HCT116 (cell line): Measurements from ENCODE around the gene CASK. TPM values are rescaled to one million over a fixed set of nuclear protein-coding genes. Genes with fewer than 3 reads are reported as not detected.

Source experiments
- ATAC-seq: fragments of 200-7000 bp; cut with Tn5 transposase; 2 replicates; pipeline ENCODE4 v1.9.1; 2020; ENCODE audit warnings: mild to moderate bottlenecking, moderate library complexity
- BruUV-seq: library from RNA; stranded (reverse); fragments of 400-500 nt; replicated peaks from 2 replicates; lab custom pipeline; 2021; lab: Mats Ljungman, UMichigan
- CTCF ChIA-PET: fragments of 300-600 bp; sonication (Branson Sonifier 250); formaldehyde crosslinking; loops from one replicate; lab custom pipeline; 2021; ENCODE audit warnings: antibody characterized with exemption; lab: Charles Lee
- POLR2A ChIA-PET: fragments of 300-600, 350-600 bp; sonication (Branson Sonifier 250); formaldehyde crosslinking; loops from one replicate; lab custom pipeline; 2021; ENCODE audit warnings: antibody characterized with exemption; lab: Charles Lee
- RAD21 ChIA-PET, 2 experiments: fragments of 300-600 bp; sonication (Branson Sonifier 250); formaldehyde crosslinking; loops; one replicate each; lab custom pipeline; 2023; ENCODE audit warnings: low total read pairs in 2 of 2; ENCODE audit not compliant: uncharacterized antibody in 2 of 2, unreplicated experiment in 2 of 2, low non-redundant PET in 1 of 2; lab: Charles Lee
- DNase-seq: peaks from one replicate; pipeline ENCODE4 v3.0.0-alpha.2; 2010; ENCODE audit warnings: low read depth, low spot score
- H2AFZ ChIP-seq: fragments of 200-600 bp; shearing (Covaris generic), sonication (generic); 2 replicates; pipeline ENCODE4 v1.6.1; 2017; ENCODE audit warnings: low read depth, mixed run types, mixed read lengths, antibody characterized with exemption, low read length; ENCODE audit not compliant: poor library complexity, severe bottlenecking
- H3K27ac ChIP-seq: 2 replicates; pipeline ENCODE4 v1.5.1; 2012; ENCODE audit warnings: low read depth, low read length
- H3K27me3 ChIP-seq: fragments of 200-600 bp; sonication (generic); 2 replicates; pipeline ENCODE4 v1.6.1; 2016; ENCODE audit warnings: mixed run types, low read length, mixed read lengths; ENCODE audit not compliant: insufficient read depth
- H3K36me3 ChIP-seq, 2 experiments: fragments of 200-500 bp in 1 of 2; fragments of 200-600 bp in 1 of 2; sonication (Bioruptor generic) in 1 of 2; sonication (generic) in 1 of 2; 2 replicates each; pipeline versions ENCODE4 v1.5.1 to v1.6.1; 2014 to 2016; ENCODE audit warnings: low read length in 2 of 2, inconsistent platforms in 1 of 2, mixed read lengths in 1 of 2, mixed run types in 1 of 2; ENCODE audit not compliant: insufficient read depth in 2 of 2, control insufficient read depth in 1 of 2
- H3K4me1 ChIP-seq, 2 experiments: fragments of 200-600 bp in 1 of 2; sonication (generic) in 1 of 2; 2 replicates each; pipeline versions ENCODE4 v1.5.1 to v1.6.1; 2012 to 2017; ENCODE audit warnings: low read length in 2 of 2, inconsistent platforms in 1 of 2, mild to moderate bottlenecking in 1 of 2, mixed read lengths in 1 of 2, mixed run types in 1 of 2, moderate library complexity in 1 of 2; ENCODE audit not compliant: insufficient read depth in 2 of 2, control insufficient read depth in 1 of 2
- H3K4me2 ChIP-seq: fragments of 200-600 bp; sonication (generic); 2 replicates; pipeline ENCODE4 v1.6.1; 2017; ENCODE audit warnings: mixed run types, low read length, mixed read lengths
- H3K4me3 ChIP-seq, 2 experiments: fragments of 200-600 bp in 1 of 2; sonication (generic) in 1 of 2; replicated peaks in 1 of 2; 2 replicates each; pipeline ENCODE4 v1.5.1; 2011 to 2016; ENCODE audit warnings: low read length in 2 of 2, control low read depth in 1 of 2, low read depth in 1 of 2, mild to moderate bottlenecking in 1 of 2, mixed read lengths in 1 of 2, mixed run types in 1 of 2
- H3K79me2 ChIP-seq: fragments of 200-600 bp; sonication (generic); 2 replicates; pipeline ENCODE4 v1.6.1; 2017; ENCODE audit warnings: mild to moderate bottlenecking, mixed run types, low read length, moderate library complexity, mixed read lengths; ENCODE audit not compliant: insufficient read depth
- H3K9ac ChIP-seq: fragments of 200-600 bp; sonication (generic); 2 replicates; pipeline ENCODE4 v1.6.1; 2016; ENCODE audit warnings: low read length, mixed read lengths
- H3K9me2 ChIP-seq: fragments of 200-600 bp; sonication (generic), shearing (Covaris generic); 2 replicates; pipeline ENCODE4 v1.6.1; 2017; ENCODE audit warnings: mixed run types, mild to moderate bottlenecking, moderate library complexity; ENCODE audit not compliant: insufficient read depth
- H3K9me3 ChIP-seq, 2 experiments: fragments of 200-500 bp in 1 of 2; fragments of 200-600 bp in 1 of 2; sonication (Bioruptor generic) in 1 of 2; sonication (generic) in 1 of 2; 2 replicates each; pipeline ENCODE4 v1.6.1; 2014 to 2017; ENCODE audit warnings: low read length in 2 of 2, mixed read lengths in 2 of 2, inconsistent platforms in 1 of 2, low read depth in 1 of 2, mild to moderate bottlenecking in 1 of 2, mixed run types in 1 of 2, moderate library complexity in 1 of 2; ENCODE audit not compliant: control insufficient read depth in 1 of 2, insufficient read depth in 1 of 2
- H4K20me1 ChIP-seq: fragments of 200-600 bp; sonication (generic), shearing (Covaris generic); 2 replicates; pipeline ENCODE4 v1.6.1; 2017; ENCODE audit warnings: mixed run types, mild to moderate bottlenecking, moderate library complexity; ENCODE audit not compliant: insufficient read depth
- CEBPB ChIP-seq: IDR thresholded peaks from 2 replicates; pipeline ENCODE4 v1.6.1; 2012; ENCODE audit warnings: low read depth
- MAX ChIP-seq: IDR thresholded peaks from 2 replicates; pipeline ENCODE4 v1.6.1; 2012
- POLR2A ChIP-seq: IDR thresholded peaks from 2 replicates; pipeline ENCODE4 v1.7.0; 2011; ENCODE audit warnings: borderline replicate concordance; ENCODE audit not compliant: insufficient read depth, insufficient read length; ENCODE audit errors: extremely low read depth
- RAD21 ChIP-seq: IDR thresholded peaks from 2 replicates; pipeline ENCODE4 v1.6.1; 2012; ENCODE audit warnings: low read depth, mild to moderate bottlenecking
- TCF7L2 ChIP-seq: IDR thresholded peaks from 2 replicates; pipeline ENCODE4 v1.7.0; 2011; ENCODE audit warnings: borderline replicate concordance, inconsistent platforms; ENCODE audit not compliant: insufficient read depth, insufficient read length; ENCODE audit errors: extremely low read depth
- YY1 ChIP-seq: IDR thresholded peaks from 2 replicates; pipeline ENCODE4 v1.6.1; 2011; ENCODE audit warnings: low read length, low read depth, moderate library complexity, mild to moderate bottlenecking; ENCODE audit not compliant: insufficient replicate concordance; ENCODE audit errors: extremely low read depth
- ZBTB33 ChIP-seq: IDR thresholded peaks from 2 replicates; pipeline ENCODE4 v1.6.1; 2011; ENCODE audit warnings: mild to moderate bottlenecking, low read length, moderate library complexity; ENCODE audit not compliant: insufficient replicate concordance; ENCODE audit errors: extremely low read depth
- ZNF274 ChIP-seq: fragments of 200-500 bp; sonication (Bioruptor generic); IDR thresholded peaks from 2 replicates; pipeline ENCODE4 v1.6.1; 2014; ENCODE audit warnings: mild to moderate bottlenecking, low read depth, low read length, inconsistent platforms
- intact Hi-C: fragments of 100-400 bp; cut with micrococcal nuclease; formaldehyde crosslinking; loops from 2 replicates; pipeline ENCODE4 v1.10.0; 2022
- total RNA-seq: library from RNA; stranded (reverse); gene quantifications from one replicate; pipeline ENCODE4 v1.2.1, GENCODE V29; 2021; ENCODE audit not compliant: unreplicated experiment
- TF ChIP-seq, protein P1 (sequence below): IDR thresholded peaks from 2 replicates; pipeline ENCODE4 v1.6.1; 2012

CASK gene
- total RNA-seq, 1 experiment from 2014 or later: 39.0 TPM

DNA sequence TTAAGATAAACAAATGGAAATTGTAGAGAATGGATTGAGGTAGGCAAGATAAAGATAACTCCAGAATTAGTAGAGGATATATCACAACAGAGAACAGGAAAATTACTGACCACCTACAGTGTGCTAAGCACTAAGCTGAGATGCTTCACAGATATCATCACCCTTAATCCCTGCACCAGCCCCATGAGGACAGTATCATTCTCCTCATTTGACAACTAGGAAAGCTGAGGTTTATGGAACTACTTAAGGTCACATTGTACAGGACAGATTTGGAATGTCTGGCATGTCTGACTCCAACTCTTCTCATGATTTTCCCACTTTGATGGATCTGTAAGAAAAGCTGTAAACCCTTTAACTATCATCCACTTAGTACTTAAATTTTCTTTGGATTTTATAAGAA lies 95.5 kb downstream of the CASK start:
- ATAC-seq: no peak
- intact Hi-C loops: no loop called here

More for the DNA sequence above, 95.5 kb downstream of the CASK start:
- Histone ChIP-seq H4K20me1 (no peaks in the 10 kb centered on the region), H3K27me3 (no peaks in the 10 kb centered on the region), H3K27ac (no peak overlapping the region)
- no TSS peak for BruUV-seq
- TF ChIP-seq POLR2A (no peak), RAD21 (no peak), MAX (no peak), YY1 (no peak), ZNF274 (no peak), ZBTB33 (no peak), TCF7L2 (no peak), CEBPB (no peak)
- TF ChIP-seq, protein P1, sequence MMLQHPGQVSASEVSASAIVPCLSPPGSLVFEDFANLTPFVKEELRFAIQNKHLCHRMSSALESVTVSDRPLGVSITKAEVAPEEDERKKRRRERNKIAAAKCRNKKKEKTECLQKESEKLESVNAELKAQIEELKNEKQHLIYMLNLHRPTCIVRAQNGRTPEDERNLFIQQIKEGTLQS: no peak
- TF ChIP-seq, all 23 proteins: peak for 0
- no peak overlapping the region for H2AFZ ChIP-seq
- no peak overlapping the region for H3K4me3 ChIP-seq
- H3K4me1 ChIP-seq: peaks cover 18 to 36% of the 10 kb centered on the region in 2 experiments
- RAD21 ChIA-PET: no interaction called here
- no peak overlapping the region for H3K9ac ChIP-seq
- CTCF ChIA-PET: no interaction called here
- peaks cover 5% of the 10 kb centered on the region; the same call in 1 of the 2 replicates for H3K79me2 ChIP-seq
- no peaks in the 10 kb centered on the region for H3K9me2 ChIP-seq
- no peak for DNase-seq
- no peaks in the 10 kb centered on the region for H3K36me3 ChIP-seq
- POLR2A ChIA-PET: no interaction called here
- no peaks in the 10 kb centered on the region for H3K9me3 ChIP-seq
- H3K4me2 ChIP-seq: no peak overlapping the region
